ENCODE data around the gene SLC41A1.

SLC41A1 gene

DNA sequence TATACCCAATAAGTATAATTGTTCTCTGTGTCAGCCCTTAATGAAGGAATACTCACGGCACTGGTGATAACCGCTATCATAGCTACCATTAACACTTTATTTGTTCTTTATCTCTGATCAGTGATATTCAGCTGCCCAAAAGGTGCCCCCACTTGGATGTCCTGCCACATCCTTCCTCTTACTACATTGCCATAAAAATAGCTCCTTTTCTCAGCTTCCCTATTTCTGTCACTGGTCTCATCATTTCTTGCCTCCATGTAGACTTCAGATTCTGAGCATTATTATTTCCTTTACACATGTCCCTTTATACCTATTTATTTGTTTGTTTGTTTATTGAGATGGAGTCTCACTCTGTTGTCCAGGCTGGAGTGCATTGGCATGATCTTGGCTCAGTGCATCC, 35.0 kb downstream of the SLC41A1 start:
- no peaks in the 10 kb centered on the region for H3K9me3 ChIP-seq
- TF ChIP-seq, protein P1, sequence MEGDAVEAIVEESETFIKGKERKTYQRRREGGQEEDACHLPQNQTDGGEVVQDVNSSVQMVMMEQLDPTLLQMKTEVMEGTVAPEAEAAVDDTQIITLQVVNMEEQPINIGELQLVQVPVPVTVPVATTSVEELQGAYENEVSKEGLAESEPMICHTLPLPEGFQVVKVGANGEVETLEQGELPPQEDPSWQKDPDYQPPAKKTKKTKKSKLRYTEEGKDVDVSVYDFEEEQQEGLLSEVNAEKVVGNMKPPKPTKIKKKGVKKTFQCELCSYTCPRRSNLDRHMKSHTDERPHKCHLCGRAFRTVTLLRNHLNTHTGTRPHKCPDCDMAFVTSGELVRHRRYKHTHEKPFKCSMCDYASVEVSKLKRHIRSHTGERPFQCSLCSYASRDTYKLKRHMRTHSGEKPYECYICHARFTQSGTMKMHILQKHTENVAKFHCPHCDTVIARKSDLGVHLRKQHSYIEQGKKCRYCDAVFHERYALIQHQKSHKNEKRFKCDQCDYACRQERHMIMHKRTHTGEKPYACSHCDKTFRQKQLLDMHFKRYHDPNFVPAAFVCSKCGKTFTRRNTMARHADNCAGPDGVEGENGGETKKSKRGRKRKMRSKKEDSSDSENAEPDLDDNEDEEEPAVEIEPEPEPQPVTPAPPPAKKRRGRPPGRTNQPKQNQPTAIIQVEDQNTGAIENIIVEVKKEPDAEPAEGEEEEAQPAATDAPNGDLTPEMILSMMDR (IDR thresholded peaks at IDR 0.05; ENCODE audit: low read depth, low read length) = no peak
- DNase-seq = no peak
- no peaks in the 10 kb centered on the region for H3K4me1 ChIP-seq
- H3K27me3 ChIP-seq = no peaks in the 10 kb centered on the region; the same call in none of the 2 replicates
- no peaks in the 10 kb centered on the region for H3K36me3 ChIP-seq
- no peak overlapping the region for H3K4me3 ChIP-seq (ENCODE audit: low read depth, low read length)

DNA sequence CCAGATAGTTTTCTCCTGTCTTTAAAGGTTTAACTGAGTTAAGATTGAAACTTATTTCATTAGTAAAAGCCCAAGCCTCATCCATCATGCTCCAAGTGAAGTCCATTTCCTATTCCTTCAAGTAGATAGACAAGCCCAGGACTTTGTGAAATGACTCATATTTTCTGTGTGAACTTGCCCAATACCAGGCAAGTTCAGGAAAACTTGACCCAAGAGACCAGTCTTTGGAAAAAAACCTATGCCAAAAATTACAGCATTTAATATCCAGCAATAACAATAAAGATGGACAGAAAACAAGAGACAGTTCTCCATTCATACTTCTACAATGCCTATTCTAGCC, 37.3 kb downstream of the SLC41A1 start:
- DNase-seq = no peak
- TF ChIP-seq, protein P1 (IDR thresholded peaks at IDR 0.05; ENCODE audit: low read depth, low read length) = no peak
- H3K27me3 ChIP-seq = no peaks in the 10 kb centered on the region; the same call in none of the 2 replicates
- no peaks in the 10 kb centered on the region for H3K36me3 ChIP-seq
- H3K9me3 ChIP-seq = no peaks in the 10 kb centered on the region
- peak overlapping the region; percentile 86 for H3K4me3 ChIP-seq (ENCODE audit: low read depth, low read length)
- no peaks in the 10 kb centered on the region for H3K4me1 ChIP-seq

DNA sequence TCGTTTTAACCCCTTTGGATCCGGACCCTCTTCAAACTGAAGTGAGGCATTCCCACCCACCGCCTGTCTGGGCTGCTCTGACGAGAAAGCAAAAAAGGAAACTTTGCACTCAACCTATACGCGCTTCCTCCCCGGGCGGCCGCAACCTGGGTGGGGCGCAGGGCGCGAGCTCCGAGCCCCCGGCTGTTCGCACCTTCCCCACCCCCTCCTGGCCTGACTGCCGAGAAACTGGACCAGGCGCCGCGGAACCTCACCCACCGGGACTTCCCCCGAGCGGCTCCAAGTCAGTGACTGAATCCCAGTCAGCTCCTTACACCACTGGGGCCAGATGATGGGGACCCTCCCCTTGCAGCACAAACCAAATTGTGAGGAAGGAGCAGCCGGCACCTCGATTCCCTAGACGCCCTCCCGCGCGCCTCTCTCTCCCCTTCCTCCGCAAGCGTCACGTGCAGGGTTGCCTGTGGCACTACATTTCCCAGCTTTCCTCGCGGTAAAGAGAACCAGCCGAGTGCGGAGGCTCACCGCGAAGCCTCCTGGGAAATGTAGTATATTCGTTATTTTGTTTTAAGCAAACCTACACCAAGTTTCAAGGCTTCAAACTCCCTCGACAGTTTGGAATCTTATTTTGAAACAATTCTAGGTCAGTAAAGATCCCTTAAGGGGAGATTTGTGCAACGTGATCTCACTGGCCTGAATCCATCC, 37.8 kb downstream of the SLC41A1 start, which contains the start of gene RAB29:
TSS of gene RAB29 (minus strand) at position 468 of the 702 bp plus-strand sequence. CDS start 526 bp downstream, outside the sequence.
- peak; percentile 82 for DNase-seq
- H3K36me3 ChIP-seq = no peaks in the 10 kb centered on the region
- TF ChIP-seq, protein P1 (IDR thresholded peaks at IDR 0.05; ENCODE audit: low read depth, low read length) = no peak
- peak within 1 kb of the TSS; percentile 86 for H3K4me3 ChIP-seq (ENCODE audit: low read depth, low read length)
- H3K9me3 ChIP-seq = no peaks in the 10 kb centered on the region
- no peaks in the 10 kb centered on the region for H3K4me1 ChIP-seq
- no peaks in the 10 kb centered on the region; the same call in 1 of the 2 replicates for H3K27me3 ChIP-seq

DNA sequence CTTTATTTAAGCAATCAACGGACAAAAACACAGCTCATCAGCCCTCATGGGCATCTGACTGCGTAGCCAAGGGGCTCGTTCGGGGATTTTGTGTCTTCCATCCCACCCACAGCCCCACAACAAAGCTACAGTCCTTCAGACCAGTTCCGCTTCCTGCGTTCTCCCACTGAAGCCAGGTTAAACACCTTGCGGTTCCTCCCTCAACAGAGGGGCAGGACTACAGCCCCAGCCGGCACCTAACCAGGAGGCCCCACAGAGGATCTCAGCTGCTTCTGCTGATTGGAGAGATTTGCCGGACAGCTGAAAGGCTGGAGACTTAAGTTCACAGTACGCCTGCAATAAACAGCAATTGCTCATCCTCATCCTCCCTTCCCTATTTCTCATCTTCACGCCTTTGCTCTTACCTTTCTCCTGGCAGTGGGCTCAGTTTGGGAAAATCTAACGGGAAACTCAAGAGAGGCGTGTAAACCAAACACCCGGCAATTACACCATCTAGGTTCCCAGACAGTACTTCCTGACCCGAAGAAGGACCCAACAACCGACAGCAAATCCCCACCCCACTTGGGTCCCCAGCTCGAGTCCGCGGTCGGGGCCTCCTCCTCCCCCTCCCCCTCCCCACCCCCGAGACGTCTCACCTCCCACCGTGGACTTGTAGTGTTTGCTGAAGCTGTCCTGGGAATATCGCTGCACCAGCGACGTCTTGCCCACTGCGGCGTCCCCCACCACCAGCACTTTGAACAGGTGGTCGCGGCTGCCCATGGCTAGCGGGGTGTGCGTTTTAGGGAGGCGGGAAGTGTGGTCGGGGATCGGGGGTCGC, 38.6 kb downstream of the SLC41A1 start:
- Histone ChIP-seq H3K27me3 (no peaks in the 10 kb centered on the region; the same call in 1 of the 2 replicates), H3K36me3 (no peaks in the 10 kb centered on the region), H3K4me3 (ENCODE audit: low read depth, low read length) (peak overlapping the region; percentile 86), H3K4me1 (no peaks in the 10 kb centered on the region), H3K9me3 (no peaks in the 10 kb centered on the region)
- TF ChIP-seq, protein P1 (IDR thresholded peaks at IDR 0.05; ENCODE audit: low read depth, low read length) = no peak
- DNase-seq = peak; percentile 16

DNA sequence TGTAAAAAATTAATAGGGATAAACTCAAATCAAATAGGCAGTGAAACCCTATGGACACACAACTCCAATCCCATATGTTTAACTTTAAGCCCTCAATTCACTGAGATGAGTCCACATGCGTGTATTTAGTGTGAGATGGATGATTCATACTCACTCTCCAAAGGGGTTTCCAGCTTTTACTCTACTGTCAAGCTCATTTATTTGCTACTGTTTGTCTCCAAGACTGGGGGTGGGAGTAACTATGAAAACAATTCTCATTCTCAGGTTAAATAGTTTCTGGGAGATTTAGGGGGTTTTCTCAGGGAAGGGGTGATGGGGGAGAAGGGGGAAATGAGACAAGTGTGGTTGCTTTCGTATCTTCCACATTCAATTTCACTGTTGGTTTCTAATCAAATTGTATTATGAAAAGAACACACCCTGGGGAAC, 40.4 kb downstream of the SLC41A1 start:
- no peaks in the 10 kb centered on the region for H3K27me3 ChIP-seq
- H3K4me3 ChIP-seq (ENCODE audit: low read depth, low read length) = no peak overlapping the region
- no peaks in the 10 kb centered on the region for H3K4me1 ChIP-seq
- H3K9me3 ChIP-seq = no peaks in the 10 kb centered on the region
- TF ChIP-seq, protein P1 (IDR thresholded peaks at IDR 0.05; ENCODE audit: low read depth, low read length) = no peak
- no peak for DNase-seq
- no peaks in the 10 kb centered on the region for H3K36me3 ChIP-seq

Data from BE2C (cell line).